ENCODE results near the gene ACBD3.
A peak's percentile ranks its signal among the peaks of the same experiment; 100 is the strongest.

ACBD3 gene

DNA sequence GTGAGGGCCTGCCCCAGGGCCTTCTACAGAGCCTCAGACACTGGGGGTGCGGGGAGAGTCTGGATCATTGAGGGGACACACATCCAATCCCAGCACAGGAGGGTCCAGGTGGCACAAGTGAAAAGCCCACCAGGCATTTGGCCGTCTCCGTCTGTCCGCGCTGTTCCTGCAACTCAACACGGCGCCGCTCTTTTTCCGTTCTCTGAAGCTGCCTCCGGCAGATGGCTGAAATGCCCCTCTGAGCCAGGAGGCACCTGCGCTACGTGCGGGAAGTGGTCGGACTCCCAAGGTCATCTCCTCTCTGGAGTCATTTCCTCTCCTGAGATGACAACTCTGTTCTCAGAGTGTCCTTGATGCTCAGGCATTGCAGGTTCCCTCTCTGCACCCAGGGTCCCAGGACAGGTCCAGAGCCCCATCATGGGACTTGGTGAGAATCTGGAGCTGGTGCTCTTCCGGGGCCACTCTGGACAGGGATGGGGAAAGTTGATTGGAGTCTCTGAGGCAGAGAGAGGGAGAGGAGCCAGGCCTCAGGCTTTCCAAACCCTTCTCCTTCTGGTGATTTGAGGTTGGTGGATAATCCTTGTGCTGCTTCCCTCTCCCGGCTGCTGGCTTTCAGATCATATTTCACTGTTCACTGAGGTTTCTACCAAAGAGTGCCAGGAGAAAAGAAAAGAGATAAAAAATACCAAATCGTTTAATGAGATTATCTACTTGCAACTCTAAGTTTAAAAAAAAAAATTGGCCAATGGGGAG is 22.9 kb upstream of the ACBD3 start:
- ATAC-seq: peak; percentile 35
- TF ChIP-seq ZFP30 (CRISPR knock-in tag; IDR thresholded peaks at IDR 0.05): no peak
- no peak for TF ChIP-seq ESRRG (CRISPR knock-in tag; IDR thresholded peaks at IDR 0.05)
- no peak for TF ChIP-seq ISL1 (CRISPR knock-in tag; IDR thresholded peaks at IDR 0.05)
- TF ChIP-seq, protein P1, sequence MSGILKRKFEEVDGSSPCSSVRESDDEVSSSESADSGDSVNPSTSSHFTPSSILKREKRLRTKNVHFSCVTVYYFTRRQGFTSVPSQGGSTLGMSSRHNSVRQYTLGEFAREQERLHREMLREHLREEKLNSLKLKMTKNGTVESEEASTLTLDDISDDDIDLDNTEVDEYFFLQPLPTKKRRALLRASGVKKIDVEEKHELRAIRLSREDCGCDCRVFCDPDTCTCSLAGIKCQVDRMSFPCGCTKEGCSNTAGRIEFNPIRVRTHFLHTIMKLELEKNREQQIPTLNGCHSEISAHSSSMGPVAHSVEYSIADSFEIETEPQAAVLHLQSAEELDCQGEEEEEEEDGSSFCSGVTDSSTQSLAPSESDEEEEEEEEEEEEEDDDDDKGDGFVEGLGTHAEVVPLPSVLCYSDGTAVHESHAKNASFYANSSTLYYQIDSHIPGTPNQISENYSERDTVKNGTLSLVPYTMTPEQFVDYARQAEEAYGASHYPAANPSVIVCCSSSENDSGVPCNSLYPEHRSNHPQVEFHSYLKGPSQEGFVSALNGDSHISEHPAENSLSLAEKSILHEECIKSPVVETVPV (CRISPR knock-in tag; IDR thresholded peaks at IDR 0.05): no peak

DNA sequence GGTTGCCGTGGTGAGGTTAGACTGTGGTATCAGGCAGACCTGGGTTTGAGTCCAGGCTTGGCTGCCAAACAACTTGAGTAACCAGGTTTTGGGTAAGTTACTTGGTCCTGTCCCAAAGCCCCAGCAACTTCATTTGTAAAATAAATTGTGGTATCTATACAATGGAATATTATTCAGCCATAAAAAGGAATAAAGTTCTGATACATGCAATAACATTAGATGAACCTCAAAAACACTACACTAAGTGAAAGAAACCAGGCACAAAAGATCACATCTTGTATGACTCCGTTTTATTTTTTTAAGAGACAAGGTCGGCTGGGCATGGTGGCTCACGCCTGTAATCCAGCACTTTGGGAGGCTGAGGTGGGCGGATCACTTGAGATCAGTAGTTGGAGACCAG is 20.5 kb upstream of the ACBD3 start:
- ATAC-seq: no peak
- TF ChIP-seq ZNF8 (CRISPR knock-in tag; IDR thresholded peaks at IDR 0.05): no peak
- TF ChIP-seq, protein P2, sequence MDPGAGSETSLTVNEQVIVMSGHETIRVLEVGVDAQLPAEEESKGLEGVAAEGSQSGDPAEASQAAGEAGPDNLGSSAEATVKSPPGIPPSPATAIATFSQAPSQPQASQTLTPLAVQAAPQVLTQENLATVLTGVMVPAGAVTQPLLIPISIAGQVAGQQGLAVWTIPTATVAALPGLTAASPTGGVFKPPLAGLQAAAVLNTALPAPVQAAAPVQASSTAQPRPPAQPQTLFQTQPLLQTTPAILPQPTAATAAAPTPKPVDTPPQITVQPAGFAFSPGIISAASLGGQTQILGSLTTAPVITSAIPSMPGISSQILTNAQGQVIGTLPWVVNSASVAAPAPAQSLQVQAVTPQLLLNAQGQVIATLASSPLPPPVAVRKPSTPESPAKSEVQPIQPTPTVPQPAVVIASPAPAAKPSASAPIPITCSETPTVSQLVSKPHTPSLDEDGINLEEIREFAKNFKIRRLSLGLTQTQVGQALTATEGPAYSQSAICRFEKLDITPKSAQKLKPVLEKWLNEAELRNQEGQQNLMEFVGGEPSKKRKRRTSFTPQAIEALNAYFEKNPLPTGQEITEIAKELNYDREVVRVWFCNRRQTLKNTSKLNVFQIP (CRISPR knock-in tag; IDR thresholded peaks at IDR 0.05; ENCODE audit: borderline replicate concordance, low read depth): no peak
- TF ChIP-seq SNAI2 (CRISPR knock-in tag; IDR thresholded peaks at IDR 0.05): no peak
- TF ChIP-seq BACH2 (CRISPR knock-in tag; IDR thresholded peaks at IDR 0.05; ENCODE audit: borderline replicate concordance): no peak
- TF ChIP-seq, protein P1 (CRISPR knock-in tag; IDR thresholded peaks at IDR 0.05): no peak
- TF ChIP-seq ESRRG (CRISPR knock-in tag; IDR thresholded peaks at IDR 0.05): no peak
- TF ChIP-seq PPARA (CRISPR knock-in tag; IDR thresholded peaks at IDR 0.05; ENCODE audit: borderline replicate concordance): no peak
- TF ChIP-seq, protein P3, sequence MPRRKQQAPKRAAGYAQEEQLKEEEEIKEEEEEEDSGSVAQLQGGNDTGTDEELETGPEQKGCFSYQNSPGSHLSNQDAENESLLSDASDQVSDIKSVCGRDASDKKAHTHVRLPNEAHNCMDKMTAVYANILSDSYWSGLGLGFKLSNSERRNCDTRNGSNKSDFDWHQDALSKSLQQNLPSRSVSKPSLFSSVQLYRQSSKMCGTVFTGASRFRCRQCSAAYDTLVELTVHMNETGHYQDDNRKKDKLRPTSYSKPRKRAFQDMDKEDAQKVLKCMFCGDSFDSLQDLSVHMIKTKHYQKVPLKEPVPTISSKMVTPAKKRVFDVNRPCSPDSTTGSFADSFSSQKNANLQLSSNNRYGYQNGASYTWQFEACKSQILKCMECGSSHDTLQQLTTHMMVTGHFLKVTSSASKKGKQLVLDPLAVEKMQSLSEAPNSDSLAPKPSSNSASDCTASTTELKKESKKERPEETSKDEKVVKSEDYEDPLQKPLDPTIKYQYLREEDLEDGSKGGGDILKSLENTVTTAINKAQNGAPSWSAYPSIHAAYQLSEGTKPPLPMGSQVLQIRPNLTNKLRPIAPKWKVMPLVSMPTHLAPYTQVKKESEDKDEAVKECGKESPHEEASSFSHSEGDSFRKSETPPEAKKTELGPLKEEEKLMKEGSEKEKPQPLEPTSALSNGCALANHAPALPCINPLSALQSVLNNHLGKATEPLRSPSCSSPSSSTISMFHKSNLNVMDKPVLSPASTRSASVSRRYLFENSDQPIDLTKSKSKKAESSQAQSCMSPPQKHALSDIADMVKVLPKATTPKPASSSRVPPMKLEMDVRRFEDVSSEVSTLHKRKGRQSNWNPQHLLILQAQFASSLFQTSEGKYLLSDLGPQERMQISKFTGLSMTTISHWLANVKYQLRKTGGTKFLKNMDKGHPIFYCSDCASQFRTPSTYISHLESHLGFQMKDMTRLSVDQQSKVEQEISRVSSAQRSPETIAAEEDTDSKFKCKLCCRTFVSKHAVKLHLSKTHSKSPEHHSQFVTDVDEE (CRISPR knock-in tag; IDR thresholded peaks at IDR 0.05): no peak
- no peak for TF ChIP-seq ZFP30 (CRISPR knock-in tag; IDR thresholded peaks at IDR 0.05)
- no peak for TF ChIP-seq RARB (CRISPR knock-in tag; IDR thresholded peaks at IDR 0.05)
- no peak for TF ChIP-seq ISL1 (CRISPR knock-in tag; IDR thresholded peaks at IDR 0.05)
- TF ChIP-seq ZNF565 (CRISPR knock-in tag; conservative IDR thresholded peaks at IDR 0.05; ENCODE audit: low read depth): no peak
- no peak for TF ChIP-seq ZC3H10 (CRISPR knock-in tag; IDR thresholded peaks at IDR 0.05)
- no peak for TF ChIP-seq ARNTL (CRISPR knock-in tag; IDR thresholded peaks at IDR 0.05; ENCODE audit: borderline replicate concordance, low read depth)
- no peak for TF ChIP-seq TCF4 (CRISPR knock-in tag; IDR thresholded peaks at IDR 0.05; ENCODE audit: borderline replicate concordance)
- TF ChIP-seq GLIS3 (CRISPR knock-in tag; IDR thresholded peaks at IDR 0.05): no peak
- no peak for TF ChIP-seq ZFP3 (CRISPR knock-in tag; IDR thresholded peaks at IDR 0.05)
- TF ChIP-seq, protein P4, sequence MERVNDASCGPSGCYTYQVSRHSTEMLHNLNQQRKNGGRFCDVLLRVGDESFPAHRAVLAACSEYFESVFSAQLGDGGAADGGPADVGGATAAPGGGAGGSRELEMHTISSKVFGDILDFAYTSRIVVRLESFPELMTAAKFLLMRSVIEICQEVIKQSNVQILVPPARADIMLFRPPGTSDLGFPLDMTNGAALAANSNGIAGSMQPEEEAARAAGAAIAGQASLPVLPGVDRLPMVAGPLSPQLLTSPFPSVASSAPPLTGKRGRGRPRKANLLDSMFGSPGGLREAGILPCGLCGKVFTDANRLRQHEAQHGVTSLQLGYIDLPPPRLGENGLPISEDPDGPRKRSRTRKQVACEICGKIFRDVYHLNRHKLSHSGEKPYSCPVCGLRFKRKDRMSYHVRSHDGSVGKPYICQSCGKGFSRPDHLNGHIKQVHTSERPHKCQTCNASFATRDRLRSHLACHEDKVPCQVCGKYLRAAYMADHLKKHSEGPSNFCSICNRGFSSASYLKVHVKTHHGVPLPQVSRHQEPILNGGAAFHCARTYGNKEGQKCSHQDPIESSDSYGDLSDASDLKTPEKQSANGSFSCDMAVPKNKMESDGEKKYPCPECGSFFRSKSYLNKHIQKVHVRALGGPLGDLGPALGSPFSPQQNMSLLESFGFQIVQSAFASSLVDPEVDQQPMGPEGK (CRISPR knock-in tag; IDR thresholded peaks at IDR 0.05; ENCODE audit: borderline replicate concordance): no peak
- TF ChIP-seq, protein P5, sequence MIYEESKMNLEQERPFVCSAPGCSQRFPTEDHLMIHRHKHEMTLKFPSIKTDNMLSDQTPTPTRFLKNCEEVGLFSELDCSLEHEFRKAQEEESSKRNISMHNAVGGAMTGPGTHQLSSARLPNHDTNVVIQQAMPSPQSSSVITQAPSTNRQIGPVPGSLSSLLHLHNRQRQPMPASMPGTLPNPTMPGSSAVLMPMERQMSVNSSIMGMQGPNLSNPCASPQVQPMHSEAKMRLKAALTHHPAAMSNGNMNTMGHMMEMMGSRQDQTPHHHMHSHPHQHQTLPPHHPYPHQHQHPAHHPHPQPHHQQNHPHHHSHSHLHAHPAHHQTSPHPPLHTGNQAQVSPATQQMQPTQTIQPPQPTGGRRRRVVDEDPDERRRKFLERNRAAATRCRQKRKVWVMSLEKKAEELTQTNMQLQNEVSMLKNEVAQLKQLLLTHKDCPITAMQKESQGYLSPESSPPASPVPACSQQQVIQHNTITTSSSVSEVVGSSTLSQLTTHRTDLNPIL (CRISPR knock-in tag; IDR thresholded peaks at IDR 0.05; ENCODE audit: low read depth): no peak
